ENCODE data around the gene RXFP1.

DNA sequence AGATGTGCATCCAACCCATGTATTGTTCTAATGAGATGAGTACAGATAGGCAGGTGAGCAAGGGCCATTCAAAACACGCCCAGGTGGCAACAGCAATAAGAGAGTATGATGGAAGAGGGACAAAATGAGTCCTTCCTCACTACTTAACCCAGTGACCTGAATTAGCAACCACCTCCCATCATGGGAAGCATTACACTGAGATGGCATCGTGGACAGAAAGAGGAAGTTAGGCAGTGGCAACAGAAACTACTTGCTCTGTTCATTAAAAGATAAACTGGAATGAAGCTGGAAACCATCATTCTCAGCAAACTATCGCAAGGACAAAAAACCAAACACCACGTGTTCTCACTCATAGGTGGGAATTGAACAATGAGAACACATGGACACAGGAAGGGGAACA, 17.2 kb downstream of the RXFP1 start:
- TF ChIP-seq, protein P1, sequence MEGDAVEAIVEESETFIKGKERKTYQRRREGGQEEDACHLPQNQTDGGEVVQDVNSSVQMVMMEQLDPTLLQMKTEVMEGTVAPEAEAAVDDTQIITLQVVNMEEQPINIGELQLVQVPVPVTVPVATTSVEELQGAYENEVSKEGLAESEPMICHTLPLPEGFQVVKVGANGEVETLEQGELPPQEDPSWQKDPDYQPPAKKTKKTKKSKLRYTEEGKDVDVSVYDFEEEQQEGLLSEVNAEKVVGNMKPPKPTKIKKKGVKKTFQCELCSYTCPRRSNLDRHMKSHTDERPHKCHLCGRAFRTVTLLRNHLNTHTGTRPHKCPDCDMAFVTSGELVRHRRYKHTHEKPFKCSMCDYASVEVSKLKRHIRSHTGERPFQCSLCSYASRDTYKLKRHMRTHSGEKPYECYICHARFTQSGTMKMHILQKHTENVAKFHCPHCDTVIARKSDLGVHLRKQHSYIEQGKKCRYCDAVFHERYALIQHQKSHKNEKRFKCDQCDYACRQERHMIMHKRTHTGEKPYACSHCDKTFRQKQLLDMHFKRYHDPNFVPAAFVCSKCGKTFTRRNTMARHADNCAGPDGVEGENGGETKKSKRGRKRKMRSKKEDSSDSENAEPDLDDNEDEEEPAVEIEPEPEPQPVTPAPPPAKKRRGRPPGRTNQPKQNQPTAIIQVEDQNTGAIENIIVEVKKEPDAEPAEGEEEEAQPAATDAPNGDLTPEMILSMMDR (IDR thresholded peaks at IDR 0.05): no peak
- TF ChIP-seq REST (IDR thresholded peaks at IDR 0.05; ENCODE audit: insufficient read depth in 1 of 2, low read depth in 2 of 2, low read length in 1 of 2) (no peak), TCF7L2 (IDR thresholded peaks at IDR 0.05; ENCODE audit: low read depth, low read length) (no peak), POLR2AphosphoS5 (IDR thresholded peaks at IDR 0.05; ENCODE audit: low read depth, low read length) (no peak)
